NCI-H526 treated with DMSO at 0.1 percent for 48 hours (cell line): ENCODE data around the gene OR2T1.
"Not testable (repeated sequence)": the region's sequence is repeated elsewhere in the genome, so short reads cannot be mapped to it uniquely, and the experiment has no call there.

Experiments used
- DNase-seq: peaks from one replicate; lab custom pipeline; 2025; lab: John Stamatoyannopoulos, UW

OR2T1 gene

DNA sequence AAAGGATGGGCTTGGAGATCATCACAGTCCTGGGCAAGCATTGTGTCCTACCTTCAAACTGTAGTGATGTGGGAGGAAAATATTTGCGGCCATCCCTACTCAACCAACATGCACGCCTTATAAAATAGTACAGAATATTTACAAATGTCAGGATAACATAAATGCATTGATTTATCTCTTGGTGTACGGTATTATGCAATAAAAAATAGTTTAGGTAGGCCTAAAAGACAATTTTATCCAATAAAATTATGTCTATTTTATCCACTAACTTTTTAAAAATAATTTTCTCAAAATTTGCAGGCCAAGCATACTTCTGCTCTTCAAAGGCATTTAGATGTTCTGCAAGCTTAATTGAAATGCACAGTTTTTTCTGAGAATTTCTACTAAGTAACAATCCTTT is at the start of gene OR2T1:
Gene OR2T1, plus strand, starts transcription at position 301 of the 400 bp plus-strand sequence. CDS start 3,100 bp downstream, outside the sequence.
- DNase-seq: no peak

DNA sequence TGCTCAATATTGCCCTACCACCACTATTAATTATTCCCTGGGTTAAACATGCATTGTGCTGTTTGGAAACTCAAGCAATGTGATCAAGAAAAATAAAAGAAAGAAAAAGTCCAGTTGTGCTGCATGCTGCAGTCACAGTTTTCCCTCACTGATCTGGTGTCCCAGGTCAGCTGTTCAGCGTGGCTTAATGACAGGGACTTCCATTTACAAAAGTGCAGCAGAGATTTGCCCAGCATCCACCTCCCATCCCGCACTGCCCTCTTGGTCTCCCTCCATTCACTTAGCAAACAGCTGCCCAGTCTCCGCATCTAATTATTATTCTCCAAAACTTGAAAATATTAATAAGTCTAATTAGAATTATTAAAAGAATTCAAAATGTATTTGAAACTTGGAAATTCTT is 43.4 kb upstream of the OR2T1 start:
- DNase-seq: no peak

DNA sequence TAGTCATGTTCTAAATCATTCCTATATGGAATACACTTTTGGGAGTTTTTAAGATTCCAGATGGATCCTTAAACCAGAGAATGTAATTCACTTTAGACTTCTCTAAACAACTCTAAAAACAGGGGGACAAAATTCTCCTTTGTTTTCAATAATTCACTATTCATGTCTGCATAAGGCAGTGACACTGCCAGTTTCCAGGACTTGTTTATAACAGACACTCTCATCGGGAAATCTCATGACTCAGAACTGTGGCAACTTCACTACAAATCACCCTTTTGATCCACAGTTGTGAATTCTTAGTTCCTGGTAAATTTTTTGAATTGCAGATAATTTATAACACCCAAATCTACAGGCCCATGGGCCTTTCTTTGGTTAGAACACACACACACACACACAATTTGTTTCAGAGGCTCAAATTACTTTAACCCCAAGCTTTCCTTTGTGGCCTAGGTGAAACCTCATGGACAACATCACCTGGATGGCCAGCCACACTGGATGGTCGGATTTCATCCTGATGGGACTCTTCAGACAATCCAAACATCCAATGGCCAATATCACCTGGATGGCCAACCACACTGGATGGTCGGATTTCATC is 41.6 kb upstream of the OR2T1 start, which contains the start of gene OR2T4:
Gene OR2T4, plus strand, starts transcription at position 545 of the 595 bp plus-strand sequence. Its CDS starts 0 bp downstream, at position 545.
- no peak for DNase-seq

DNA sequence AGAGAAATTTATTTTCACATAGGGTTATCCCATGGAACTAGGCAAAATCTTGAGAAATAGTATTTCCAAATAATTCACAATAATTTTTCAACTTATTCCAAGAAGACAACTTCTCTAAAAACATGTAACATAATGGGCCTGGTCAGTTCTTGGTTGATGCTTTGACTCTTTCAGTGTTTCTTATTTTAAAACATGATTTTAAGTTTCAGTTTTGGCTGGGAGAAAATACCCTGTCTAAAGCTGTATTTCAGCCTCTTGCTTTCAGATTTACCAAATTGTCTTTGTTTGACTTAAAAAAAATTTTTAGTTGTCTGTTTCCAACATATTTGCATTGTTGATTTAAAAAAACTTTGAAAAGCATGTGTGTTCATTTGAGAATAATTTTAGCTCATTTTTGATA is 36.2 kb upstream of the OR2T1 start:
- no peak for DNase-seq

DNA sequence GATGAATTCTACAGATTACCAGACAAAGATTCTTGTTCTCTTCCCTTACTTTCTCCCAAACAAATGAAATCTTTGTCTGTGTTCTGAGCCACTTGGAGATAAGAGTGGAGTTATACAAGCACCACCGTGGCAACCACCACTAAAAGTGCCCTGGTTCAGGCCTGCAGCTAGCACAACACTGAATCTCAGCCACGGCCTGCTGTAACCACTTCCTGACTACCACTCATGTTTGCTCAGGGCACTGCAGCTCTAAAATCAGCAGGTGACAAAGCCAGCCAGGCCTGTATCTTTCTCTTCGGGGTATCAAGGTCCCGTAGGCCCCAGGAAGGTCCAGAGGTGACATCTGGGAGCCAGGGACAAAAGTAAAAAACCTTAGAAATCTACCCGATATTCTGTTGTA is 30.5 kb upstream of the OR2T1 start:
- DNase-seq: no peak

DNA sequence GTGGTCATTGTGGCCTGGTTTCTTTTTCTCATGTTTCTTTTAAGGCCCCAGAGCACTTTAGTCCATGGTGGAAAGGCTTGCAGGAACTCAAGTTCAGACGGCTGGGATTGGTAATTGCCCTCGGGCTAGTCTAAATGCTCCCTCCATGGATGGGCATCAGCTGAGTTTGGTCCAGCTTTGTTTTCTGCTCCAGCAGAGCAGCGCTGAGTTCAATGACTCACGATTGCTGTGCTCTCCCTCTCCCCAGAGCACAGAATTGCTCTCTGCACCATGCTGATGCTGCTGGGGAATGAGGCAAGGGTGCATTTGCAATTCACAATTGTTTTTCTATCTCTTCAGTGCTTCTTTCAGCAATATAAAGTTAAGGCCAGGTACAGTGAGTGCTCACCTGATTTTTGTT is 29.1 kb upstream of the OR2T1 start:
- no peak for DNase-seq

GRCh38 chr1:248375446-248375845 is 27.4 kb upstream of the OR2T1 start, which contains the start of gene OR2T6:
Gene OR2T6 (plus strand): TSS chr1:248375746. CDS start chr1:248387609, 11,863 bp downstream.
- DNase-seq: no peak

GRCh38 chr1:248376916-248377315 is 25.9 kb upstream of the OR2T1 start:
- DNase-seq: no peak

- no peak for DNase-seq
Observed at GRCh38 chr1:248380854-248381253, 22.0 kb upstream of the OR2T1 start.

DNA sequence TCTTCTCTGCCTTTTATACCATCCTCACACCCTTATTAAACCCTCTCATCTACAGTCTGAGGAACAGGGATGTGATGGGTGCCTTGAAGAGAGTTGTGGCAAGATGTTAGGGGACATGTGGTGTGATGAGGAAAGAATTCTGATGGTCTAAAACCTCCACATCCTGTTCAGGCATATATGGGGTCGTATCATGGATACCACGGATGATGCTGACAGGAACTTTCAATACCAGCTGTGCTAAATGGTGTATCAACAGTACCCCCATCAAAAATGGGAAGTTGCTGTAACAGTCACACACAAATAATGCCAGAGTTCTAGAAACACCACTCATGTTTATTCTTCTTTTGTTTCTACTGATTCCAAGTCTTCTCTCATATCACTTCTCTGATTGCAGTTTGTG is 14.4 kb upstream of the OR2T1 start:
- no peak for DNase-seq

- DNase-seq: no peak
Observed at GRCh38 chr1:248393050-248393449, 9.8 kb upstream of the OR2T1 start.

DNA sequence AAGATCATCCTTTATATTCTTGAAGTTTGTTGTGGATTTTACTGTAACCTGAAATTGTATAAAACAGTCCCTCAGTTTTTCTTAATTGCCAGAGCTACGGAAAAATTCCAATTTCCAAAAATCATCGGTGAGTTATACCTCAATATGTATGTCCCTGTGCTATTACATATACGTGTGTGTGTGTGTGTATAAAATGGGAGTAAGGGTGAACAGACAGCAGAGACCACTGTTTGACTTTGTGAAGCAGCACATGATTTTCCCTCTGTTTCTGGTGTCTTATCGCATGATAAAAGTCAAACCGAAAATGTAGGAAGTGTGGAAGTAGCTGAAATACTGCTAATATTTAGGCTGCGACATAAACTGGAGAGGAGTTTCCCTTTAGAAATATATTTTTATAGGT is 1.2 kb downstream of the OR2T1 start:
- no peak for DNase-seq

GRCh38 chr1:248406721-248407692 is 4.2 kb downstream of the OR2T1 start:
- DNase-seq: no peak

GRCh38 chr1:248416226-248416625 is 13.4 kb downstream of the OR2T1 start:
- DNase-seq: no peak

- no peak for DNase-seq
Observed at GRCh38 chr1:248417854-248418253, 15.0 kb downstream of the OR2T1 start.

DNA sequence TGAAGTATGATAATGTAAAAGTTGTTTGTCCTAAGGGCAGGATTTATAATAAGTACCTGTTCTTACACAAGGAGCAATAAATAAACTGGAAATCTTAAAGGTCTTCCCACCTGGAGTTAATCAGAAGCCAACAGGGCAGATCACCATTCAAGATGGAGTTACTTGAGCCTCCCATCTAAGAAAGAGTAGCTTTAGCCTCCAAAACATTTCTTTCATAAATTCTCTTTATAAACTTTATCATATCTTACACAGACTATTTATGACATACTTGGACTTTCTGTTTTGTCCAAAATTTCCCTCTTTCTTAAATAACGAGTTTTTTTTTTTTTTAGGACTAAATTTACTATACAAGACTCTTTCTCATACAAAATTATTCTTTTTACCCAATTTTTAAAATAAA is 18.5 kb downstream of the OR2T1 start:
- DNase-seq: no peak

DNA sequence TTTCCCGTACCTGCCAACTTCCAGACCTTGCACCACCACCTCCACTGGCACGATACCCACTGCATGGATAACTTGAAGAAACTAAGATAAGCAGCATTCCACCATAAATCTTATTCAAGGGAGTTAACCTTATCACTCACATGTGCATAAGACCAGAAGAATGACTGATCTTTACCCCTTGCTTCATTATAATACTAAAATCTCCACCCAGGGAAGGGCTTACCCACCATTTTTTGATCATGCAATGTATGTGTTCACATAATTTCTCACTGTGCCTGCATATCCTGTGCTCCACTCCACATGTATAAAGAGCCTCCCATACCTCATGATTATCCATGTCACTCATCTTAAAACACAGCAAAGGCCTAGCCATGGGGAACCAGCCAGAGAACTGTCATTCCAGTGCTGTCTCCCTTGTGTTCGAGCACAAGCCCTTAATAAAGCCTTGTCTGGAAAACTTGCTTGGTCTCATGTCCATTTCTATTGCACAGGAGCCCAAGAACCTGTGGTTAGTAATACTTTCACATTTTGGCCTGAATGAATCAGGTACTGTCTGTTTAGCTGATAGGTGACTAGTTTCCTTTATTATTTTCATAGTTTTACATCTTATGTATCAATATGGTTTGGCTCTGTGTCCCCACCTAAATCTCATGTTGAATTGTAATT is 24.8 kb downstream of the OR2T1 start:
- DNase-seq: not testable (repeated sequence)

DNA sequence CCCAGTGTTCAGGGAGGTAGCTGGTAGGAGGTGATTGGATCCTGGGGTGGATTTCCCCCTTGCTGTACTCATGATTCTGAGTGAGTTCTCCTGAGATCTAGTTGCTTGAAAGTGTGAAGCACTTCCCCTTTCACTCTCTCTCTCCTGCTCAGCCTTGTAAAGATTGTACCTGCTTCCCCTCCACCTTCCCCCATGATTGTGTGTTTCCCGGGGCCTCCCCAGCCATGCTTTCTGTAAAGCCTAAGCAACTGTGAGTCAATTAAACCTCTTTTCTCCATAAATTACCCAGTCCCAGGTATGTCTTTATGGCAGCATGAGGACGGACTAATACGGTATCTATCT is 25.3 kb downstream of the OR2T1 start:
- DNase-seq: not testable (repeated sequence)

DNA sequence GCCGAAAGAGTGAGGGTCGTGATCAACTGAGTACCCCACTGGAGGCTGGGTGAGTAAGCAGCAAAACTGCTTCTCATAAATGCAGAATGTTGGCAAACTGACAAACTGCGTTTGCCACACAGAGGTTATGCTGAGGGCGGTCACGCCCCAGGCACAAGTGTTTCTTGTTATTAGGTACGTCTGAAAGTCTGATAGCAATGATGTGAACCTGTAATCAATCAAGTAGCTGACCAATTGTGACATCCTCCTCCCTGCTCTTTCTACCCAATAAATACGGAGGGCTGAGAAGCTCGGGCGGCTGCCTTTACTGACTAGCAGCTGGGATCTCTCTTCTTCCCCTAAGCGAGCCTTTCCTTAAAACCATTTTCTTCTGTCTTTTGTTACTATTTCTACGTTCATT is 28.8 kb downstream of the OR2T1 start:
- DNase-seq: not testable (repeated sequence)

- DNase-seq: not testable (repeated sequence)
Observed at GRCh38 chr1:248432201-248432600, 29.4 kb downstream of the OR2T1 start.

DNA sequence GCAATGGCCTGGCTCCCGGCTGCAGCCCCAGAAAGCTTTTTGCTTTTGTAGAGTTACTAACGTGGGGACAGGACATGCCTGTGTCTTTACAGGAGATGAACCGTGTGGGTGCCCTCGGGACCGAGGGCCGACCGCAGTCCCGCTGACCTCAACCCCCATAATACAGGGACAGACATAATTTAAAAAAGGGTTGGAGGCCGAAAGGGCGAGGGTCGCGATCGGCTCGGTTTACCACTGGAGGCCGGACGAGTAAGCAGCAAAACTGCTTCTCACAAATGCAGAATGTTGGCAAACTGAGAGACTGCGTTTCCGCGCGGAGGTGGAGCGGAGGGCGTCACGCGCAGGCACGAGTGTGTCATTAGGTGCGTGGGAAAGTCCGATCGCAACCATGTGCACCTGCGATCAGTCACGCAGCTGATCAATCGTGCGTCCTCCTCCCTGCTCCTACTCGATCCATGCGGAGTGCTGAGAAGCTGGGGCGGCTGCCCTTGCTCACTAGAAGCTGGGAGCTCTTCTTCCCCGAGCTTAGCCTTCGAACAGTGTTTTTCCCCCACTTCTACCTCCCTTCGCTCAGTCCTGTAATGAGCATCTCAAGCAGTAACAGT is 31.1 kb downstream of the OR2T1 start:
- not testable (repeated sequence) for DNase-seq

DNA sequence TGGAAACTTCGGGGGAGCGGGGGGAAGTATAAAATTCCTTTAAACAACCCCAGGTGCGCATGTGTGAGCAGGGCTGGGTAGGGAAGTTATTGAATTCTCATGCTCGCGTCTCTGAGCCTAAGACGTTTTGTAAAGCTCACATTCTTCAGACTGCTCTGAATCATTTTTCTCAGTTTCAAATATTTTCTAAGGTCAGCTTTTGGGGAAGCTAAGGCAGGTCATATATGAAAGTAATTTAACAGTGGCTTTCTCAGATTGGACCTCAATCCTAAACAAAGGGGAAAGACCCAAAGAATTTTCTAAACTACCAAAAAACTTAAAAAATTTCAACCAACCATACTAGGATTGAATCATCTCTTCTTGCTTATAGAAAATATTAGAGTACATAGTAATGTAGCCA is 32.1 kb downstream of the OR2T1 start:
- not testable (repeated sequence) for DNase-seq
